Measurements from ENCODE around the gene TRPV3.
"Not testable (repeated sequence)": the region's sequence is repeated elsewhere in the genome, so short reads cannot be mapped to it uniquely, and the experiment has no call there.

The TRPV3 gene
- 0.56 reads per million for total RNA-seq

DNA sequence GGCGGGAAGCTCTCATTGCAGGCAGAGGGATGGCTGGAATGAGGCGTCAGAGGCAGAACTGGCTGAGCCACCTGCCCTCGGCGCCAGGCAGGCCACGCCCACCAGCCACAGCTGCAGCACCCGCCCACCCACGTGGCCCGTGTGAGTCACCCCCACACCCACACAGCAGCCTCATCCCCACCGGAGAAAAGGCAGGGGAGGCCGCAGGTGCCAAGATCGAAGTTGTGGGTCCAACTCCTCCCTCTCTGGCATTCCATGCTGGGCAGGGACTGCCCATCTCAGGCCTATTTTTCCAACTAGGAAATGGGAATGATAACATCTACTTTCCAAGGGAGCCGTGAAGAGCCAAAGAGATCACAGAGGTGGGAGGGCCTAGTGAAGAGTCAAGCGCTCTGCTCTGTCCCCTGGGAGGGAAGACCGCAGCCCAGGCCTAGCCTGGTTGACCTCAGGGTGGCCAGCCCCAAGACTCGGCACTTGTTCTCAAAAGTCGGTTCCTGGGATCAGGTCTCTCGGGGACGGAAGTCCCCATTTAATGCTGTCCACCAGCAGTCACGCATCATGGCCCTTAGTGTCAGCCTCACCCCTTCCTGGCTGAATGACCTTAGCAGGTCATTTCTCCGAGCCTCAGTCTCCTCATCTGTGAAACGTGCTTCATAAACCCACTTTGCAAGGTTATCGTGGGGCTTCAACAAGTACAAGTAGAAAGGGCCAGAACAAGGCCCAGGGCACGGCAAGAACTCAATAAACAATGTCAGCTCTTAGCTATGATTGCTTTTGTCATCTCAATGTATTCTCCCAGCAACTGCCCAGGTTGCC, at the start of gene TRPV3:
TSS of gene TRPV3 (minus strand) at position 45 of the 816 bp plus-strand sequence. CDS start 2,962 bp downstream, outside the sequence.
- peak; percentile 38 for DNase-seq

DNA sequence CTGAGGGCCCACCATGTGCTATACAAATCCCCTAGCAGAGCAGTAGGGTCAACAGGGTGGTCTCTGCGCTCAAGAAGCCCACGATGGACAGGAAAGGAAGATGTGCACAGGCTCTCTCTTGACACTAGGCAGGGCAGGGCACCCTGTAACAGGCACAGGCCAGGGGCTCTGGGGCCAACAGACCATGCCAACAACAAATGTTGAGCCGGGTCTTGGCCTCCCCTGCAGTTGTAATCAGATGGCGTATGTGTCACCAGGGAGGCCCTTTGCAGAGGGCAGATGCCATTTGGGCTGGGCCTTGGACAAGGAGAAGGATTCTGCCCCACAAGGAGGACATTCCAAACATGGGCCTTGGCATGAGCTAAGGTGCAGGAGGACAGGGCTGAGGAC, 46.3 kb upstream of the TRPV3 start:
- no peak for DNase-seq

DNA sequence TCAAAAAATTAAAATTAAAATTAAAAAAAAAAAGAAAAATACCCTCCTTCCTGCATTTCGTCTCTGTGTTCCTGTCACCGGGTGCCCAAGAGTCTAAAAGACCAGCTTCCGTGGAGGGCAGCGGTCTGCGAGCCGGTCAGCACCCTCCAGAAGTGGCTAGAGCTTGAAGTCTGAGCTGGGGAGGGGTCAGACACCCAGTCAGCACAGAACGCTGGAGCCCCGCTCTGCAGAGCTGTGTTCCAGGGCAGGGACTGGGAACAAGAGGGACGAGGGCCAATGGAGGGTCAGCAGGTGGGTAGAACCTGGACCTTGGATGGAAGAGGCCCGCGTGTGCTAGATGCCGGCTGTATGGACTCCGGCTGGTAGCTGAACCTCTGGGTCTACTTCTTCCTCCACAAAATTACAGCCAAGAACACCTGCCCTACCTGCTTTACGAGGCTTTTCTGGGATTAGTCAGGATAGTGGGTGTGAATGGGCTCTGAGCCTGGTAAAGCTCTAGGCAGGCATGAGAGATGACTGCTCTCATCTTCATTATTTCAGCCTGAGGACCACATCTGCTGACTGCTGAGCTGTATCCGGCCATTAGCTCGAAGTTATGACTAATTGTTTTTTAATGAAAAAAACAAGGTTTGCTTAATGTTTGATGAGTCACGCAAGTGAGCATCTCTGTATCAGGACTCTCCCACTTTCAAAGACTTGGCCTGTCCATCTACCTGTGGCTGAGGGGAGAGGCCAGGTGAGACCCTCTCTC, 45.7 kb upstream of the TRPV3 start:
- no peak for DNase-seq

DNA sequence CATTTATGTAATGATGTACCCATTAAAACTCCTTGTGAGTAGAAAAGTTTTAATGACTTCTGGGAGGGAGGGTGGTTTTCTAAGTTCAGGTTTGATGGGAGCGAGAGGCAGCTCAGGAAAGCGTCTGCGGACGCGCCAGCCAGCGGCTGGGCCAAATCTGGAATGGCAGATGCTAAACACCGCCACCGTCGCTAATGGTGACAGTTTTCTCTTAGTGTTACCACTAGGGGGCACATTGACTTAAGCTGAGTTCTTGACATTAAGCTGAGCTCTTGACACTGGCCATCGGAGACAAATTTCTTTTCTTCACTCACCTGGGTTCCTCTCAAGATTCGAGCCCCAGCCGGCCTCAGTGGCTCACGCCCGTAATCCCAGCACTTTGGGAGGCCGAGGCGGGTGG, 44.9 kb upstream of the TRPV3 start:
- no peak for DNase-seq

DNA sequence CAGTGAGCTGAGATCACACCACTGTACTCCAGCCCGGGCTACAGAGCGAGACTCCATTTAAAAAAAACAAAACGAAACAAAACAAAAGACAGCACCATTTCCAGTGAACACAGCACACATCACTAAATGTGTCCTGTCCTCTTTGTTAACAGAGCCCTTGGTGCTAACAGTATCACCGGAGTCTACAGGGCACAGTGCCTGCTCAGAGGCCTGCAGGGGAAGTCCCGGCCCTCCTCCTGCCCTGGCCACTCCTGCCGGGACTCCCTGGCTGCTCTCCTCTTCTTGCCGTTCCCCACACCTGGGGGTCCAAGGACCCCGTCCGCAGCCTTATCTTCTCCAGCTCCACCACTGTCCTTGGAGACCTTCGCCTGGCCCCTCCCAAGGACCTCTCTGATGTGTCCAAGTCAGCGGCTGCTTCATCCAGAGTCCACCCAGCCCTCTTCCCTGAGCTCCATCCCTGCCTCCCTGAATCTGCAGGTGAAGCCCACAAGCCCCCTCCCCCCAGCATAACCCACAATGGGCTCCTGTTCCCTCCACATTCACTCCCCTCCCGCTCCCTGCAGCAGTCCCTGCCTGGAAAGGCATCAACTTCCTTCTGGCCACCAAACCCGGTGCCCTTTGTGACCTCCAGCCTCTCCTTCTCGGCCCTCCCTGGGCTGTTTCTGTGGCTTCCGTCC, 43.1 kb upstream of the TRPV3 start:
- DNase-seq: no peak

DNA sequence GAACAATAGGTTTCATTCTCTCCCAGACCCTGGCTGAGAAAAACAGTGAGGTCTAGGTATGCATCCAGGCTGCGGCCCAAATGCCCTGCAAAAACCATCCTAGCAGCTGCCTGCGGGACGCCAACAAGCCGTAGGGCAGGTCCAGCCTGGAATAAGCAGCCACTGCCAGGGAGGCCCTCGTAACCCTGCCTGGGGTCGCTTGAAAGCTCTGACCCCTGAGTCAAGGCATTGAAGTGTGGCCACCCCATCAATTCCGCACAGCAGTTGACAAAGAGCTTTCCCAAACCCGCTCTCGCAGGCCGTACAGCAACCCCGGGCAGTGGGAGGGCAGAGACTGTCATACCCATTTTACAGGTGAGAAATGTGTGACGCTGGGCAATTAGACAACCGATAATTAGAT, 40.5 kb upstream of the TRPV3 start:
- DNase-seq: no peak

DNA sequence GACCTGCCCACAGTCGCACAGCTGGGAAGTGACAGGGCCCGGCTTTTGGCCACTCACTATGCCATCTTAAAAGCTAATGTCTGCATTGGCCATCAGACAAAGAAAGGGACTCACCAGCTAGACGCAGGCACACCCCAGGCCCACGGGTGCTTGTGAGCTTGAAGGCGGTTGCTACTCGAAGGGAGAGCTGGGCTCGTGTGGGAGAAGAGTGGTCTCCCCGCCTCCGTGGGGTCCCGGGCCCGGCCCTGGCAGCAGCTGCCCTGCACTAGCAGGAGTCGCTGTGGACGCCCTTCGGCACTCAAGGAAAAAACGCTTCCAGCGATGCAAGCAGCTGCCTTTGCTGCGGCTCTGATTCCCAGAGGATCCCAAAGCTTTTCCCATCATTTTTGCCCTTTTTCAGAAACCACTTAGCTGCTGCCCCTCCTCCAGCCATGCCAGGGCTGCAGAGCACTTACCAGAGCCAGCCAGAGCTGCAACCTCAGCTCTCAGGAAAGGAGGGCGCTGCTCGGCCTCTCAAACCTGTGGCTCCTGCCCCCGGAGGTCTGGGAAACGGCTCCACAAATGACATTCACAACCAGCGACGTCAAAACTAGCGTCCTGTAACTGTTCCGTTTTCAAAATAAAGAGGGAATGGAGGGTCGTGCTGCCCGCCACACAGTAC, 39.3 kb upstream of the TRPV3 start:
- DNase-seq: no peak

DNA sequence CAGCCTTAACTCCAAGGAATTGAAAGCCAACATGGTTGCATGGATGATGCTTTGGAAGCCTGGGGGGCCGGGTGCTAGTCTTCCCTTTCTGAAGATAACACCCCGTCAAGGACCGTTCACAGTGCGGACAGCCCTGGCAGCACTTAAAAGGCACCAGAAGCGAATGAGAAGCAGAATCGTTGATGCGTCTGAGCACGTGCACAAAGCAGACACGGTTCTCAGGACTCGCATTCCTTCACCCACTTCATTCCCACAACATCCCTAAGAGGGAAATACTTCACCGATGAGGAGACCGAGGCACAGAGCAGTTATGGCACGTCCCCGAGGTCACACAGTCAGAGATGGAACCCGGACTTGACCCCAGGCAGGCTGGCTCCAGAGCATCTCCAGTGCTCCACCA, 37.4 kb upstream of the TRPV3 start:
- no peak for DNase-seq

DNA sequence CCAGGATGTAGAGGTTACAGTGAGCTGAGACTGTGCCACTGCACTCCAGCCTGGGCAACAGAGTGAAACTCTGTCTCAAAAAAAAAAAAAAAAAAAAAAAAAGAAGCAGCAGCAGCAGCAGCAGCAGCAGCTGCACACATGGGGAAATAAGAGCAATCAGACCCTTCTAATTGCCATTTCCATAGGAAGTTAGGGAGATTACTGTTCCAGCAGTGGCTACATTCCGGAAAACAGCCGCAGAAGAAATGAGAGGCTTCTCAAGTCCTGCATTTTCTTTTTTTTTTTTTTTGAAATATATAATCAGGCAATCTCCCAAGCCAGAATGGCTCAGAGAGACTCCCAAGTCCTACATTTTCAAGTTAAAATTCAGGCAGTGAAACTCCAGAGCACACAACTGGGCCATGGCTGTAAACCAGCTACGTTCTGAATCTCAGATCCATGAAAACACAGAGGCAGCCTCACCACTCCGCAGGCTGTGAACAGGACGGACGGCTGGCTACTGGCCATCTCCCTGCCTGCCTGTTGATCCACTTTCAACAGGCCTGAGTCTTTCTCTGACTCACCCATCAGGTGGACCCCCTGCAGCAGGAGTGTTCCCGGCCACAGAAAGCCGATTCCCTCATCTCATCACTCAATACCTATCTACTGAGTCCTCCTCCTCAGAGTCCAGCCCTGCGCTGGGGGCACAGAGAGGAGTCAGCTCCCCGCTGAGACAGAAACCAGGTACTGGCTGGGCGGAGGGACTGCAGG, 36.6 kb upstream of the TRPV3 start:
- DNase-seq: no peak

DNA sequence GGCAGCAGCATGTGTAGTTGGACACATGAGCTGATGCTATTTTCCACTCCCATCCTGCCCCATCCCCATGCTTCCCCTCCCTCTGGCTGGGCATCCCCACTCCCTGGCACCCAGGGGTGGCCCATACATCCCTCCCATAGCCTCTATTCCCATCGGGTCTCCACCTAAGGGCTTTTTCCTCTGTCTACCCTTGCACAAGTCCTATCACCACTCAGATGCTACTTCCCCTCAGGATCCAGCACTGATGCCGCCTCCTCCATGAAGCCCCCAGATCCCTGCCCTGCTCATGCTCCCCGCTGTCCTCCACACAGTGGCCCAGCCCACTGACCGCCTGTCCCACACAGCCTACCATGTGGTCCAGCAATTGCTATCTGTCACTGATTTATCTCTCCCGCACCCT, 35.8 kb upstream of the TRPV3 start:
- no peak for DNase-seq

DNA sequence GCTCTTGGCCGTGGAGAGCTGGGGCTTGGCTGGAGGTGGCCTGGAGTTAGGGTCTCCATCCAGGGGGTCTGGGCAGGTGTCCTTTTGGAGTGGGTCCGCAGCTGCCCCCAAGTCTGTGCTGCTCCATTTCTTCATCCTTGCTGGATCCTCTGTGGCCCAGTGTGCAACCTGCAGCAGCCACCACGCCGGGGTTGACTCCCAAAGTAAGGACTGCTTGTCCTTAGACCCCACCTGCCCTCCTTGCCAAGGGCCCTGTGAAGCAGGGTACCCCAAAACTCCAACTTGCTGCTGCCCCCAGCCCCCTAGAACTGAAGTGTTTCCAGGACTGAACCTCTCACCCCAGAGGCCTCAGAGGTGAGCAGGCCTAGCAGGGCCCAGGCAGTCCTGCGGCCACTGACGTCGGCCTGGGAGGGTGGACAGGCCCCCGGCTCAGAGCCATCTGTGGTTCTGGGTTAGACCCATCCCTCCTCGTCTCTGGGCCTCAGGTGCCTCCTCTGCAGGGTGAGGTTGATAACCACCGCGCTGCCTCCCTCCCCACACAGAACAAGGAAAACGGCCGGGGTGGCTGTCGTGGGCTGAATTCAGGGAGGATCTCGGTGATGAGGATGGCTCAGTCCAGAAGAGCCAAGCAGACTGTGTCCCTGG, 34.7 kb upstream of the TRPV3 start:
- DNase-seq: no peak

DNA sequence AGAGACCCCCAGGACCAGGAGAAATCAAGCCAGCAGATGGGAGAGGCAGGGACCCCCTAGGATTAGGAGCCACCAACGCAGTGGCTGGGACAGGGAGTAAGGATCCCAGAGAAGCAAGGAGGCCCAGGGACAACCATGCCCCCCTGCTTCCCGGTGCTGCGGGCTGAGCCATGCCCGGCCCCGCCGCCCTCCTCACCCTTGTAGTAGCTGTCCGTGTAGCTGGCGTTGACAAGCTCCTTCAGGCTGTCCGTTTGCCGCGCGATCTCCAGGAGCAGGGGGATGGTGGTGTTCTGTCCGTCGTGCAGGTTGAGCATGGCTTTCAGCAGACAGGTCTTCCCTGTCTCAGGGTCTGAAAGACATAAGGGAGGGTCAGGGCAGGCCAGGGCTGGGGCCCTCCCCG, 33.2 kb upstream of the TRPV3 start:
- DNase-seq: no peak

DNA sequence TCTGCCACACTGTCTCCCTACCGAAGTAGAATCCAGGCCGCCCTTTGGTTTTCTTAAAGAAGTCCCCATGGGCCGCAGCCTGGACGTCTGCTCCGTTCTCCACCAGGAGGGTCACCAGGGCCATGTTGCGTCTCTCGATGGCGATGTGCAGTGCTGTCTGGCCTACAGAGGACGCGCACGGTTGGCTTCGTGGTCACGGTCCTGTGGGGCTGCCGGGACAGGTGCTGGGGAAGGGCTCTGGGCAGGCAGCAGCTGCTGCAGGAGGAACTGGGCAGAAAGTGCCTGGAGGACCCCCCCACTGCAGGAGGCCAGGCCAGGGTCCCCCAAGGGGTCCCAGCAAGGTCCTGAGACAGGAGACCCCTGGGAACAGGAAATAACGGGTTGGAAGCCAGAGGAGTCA, 32.6 kb upstream of the TRPV3 start:
- no peak for DNase-seq

DNA sequence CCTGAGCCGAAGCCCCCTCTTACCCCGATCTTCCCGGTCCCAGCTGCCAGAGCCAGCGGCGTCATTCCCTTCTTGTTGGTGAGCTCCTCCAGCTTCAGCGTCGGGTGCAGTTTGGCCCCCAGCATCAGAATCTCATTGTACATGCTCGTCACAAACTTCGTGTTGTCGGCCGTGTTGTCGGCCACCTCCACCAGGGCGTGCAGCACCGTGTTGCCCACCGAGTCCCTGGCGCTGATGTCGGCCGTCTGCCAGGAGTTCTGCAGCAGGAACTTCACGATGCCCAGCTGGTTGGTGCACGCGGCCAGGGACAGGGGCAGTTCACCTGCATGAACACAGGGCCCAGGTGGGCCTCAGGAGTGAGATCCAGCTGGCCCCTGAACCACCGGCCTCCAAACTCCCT, 32.2 kb upstream of the TRPV3 start:
- no peak for DNase-seq

DNA sequence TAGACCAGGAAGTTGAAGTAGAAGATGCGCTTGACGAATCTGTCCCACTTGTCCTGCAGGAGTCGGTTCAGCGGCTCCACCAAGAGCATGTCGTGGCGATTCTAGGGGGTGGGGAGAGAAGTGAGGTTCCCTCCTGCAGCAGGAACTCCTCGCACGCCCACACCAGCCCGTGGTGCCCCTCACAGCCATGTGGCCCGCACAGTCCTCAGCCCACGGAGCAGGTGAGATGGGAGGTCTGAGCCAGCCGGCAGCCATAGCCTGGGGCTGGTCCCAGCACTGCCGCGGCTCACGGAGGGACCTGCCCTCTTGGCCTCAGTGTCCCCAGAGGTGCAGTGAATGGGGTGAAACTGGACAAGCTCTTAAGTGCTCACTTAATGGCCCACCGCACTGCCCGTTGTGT, 28.2 kb upstream of the TRPV3 start:
- DNase-seq: no peak

DNA sequence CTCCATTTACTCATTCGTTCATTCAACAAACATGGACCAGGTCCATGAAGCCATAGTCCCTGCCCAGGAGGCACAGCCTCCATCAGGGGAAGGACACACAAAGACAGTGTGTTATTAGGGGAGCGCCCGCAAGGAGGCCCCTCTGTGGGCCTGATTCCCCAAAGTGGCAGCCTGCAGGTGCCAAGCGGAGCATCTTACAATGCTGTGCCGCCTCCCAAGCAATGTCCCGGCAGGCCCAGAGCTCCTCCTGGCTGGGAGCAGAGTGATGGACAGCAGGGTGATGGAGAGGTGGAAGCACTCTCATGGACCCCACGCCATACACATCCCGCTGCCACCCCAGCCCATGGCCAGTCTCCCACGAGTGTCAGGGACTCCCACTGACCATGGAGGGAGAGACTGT, 25.8 kb upstream of the TRPV3 start:
- DNase-seq: no peak

DNA sequence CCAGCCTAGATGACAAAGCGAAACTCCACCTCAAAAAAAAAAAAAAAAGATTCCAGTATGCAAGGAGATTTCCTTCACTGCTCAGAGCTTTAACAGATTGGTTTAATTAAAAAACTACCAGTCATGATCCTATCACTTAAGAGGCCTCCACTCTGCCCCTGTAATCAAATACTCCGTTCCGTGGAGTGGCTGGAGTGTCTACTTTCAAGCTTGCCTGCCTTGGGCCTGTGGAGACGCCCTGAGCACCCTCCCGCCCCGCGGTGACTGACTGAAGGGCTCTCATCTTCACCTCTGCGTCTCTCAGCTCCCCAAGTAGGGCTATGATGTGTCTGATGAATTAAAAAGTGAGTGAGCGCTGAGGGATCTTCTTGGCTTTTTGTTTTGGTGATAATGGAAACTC, 25.3 kb upstream of the TRPV3 start:
- no peak for DNase-seq

DNA sequence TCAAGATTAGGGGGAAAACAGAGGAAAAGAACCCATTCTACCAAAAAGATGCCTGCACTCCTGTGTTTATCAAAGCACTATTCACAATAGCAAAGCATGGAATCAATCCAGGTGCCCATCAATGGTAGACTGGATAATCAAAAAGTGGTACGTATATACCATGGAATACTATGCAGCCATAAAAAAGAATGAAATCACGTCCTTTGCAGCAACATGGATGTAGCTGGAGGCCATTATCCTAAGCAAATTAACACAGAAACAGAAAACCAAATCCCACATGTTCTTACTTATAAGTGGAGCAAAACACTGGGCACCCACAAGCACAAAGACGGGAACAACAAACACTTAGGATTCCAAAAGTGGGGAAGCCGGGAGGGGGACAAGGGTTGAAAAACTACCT, 21.1 kb upstream of the TRPV3 start:
- not testable (repeated sequence) for DNase-seq

DNA sequence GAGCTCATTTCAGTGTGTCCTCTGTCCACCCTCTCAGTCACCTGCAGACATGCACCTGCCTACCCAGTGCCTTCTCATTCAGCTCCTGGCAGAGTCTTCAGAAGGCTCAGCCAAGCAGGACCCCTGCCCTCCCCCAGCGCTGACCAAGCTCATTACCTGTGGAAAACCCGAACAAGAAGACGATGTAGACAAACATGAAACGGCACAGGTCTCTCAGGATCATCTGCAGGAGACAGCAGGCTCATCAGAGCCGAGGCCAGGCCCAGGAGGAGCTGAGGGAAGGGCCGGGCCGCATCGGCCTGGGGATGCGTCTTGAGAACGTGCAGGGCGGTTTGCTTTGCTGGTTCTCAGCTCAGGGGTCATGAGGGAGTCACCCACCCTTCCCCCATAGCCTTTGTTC, 19.4 kb upstream of the TRPV3 start:
- DNase-seq: no peak

DNA sequence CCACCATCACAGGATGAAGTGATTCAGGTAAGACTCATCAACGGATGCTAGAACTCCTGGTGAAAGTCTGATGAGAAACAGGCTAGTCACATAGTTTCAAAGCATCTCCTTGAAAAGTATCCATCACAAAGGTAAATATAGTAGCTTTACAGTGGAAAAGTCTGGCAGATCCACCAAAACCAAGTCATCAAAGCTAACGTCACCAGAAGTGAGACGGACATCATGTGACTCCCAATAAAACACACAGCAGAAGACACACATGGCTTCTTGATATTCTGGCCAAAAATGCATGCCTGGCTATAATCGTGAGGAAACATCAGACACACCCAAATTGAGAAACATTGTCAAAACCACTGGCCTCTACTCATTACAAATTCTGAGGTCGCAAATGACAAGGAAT, 17.9 kb upstream of the TRPV3 start:
- no peak for DNase-seq

DNA sequence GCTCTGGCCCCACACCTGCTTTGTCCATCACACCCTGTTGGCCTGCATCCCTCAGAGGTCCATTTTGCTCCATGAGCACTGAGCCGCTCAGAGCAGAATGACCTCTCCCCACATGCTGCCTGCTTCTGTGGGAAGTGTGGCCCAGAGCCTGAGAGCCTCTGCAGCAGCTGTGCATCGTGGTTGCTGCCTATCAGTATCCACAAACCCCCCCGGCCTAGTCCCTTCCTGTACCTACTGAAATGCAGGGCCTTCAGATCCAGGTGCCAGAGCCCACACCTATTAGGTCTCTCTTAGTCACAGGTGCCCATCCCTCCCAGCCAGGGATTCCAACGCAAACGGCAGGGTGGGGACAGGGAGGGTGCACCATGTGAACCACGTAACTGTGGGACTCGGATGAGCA, 16.6 kb upstream of the TRPV3 start:
- no peak for DNase-seq
